ENCODE results near the gene METRN.

Gene METRN

GRCh38 chr16:743794-744500 is 29.0 kb downstream of the METRN start:
- Histone ChIP-seq H3K9ac (ENCODE audit: low read depth, low read length, poor library complexity, severe bottlenecking) (no peak overlapping the region), H3F3A (ENCODE audit: low read depth) (no peaks in the 10 kb centered on the region), H3K79me2 (ENCODE audit: insufficient read depth, low read length) (peaks cover 7% of the 10 kb centered on the region; the same call in 1 of the 2 replicates), H3K4me1 (ENCODE audit: insufficient read depth, low read length, poor library complexity, severe bottlenecking) (no peaks in the 10 kb centered on the region), H3K4me3 (ENCODE audit: low read length, poor library complexity, severe bottlenecking) (no peak overlapping the region), H3K9me2 (replicated peaks; ENCODE audit: low read depth, low read length) (no peaks in the 10 kb centered on the region), H3K36me3 (ENCODE audit: insufficient read depth, low read length) (no peaks in the 10 kb centered on the region), H2AFZ (ENCODE audit: low read length) (no peak overlapping the region), H3K9me3 (ENCODE audit: insufficient read depth, low read depth, low read length) (no peaks in the 10 kb centered on the region), H4K20me1 (ENCODE audit: insufficient read depth, low read length, poor library complexity, severe bottlenecking) (no peaks in the 10 kb centered on the region), H3K27me3 (ENCODE audit: insufficient read depth, low read length, poor library complexity, severe bottlenecking) (no peaks in the 10 kb centered on the region), H3K4me2 (ENCODE audit: low read depth, low read length, poor library complexity, severe bottlenecking) (no peak overlapping the region)
- TF ChIP-seq EZH2phosphoT487 (IDR thresholded peaks at IDR 0.05; ENCODE audit: borderline replicate concordance) (no peak), CTCF (conservative IDR thresholded peaks at IDR 0.05; ENCODE audit: low read length) (peak; percentile 41; the same call in 1 of the 2 replicates)

- H4K20me1 ChIP-seq (ENCODE audit: insufficient read depth, low read length, poor library complexity, severe bottlenecking) = no peaks in the 10 kb centered on the region
Measured at GRCh38 chr16:745739-746138, 30.8 kb downstream of the METRN start.

GRCh38 chr16:746637-747036 is 31.7 kb downstream of the METRN start:
- H3K4me3 ChIP-seq (ENCODE audit: low read length, poor library complexity, severe bottlenecking) = no peak overlapping the region
- H3K27me3 ChIP-seq (ENCODE audit: insufficient read depth, low read length, poor library complexity, severe bottlenecking) = no peaks in the 10 kb centered on the region
- TF ChIP-seq EZH2phosphoT487 (IDR thresholded peaks at IDR 0.05; ENCODE audit: borderline replicate concordance) (no peak), CTCF (conservative IDR thresholded peaks at IDR 0.05; ENCODE audit: low read length) (no peak)

More at GRCh38 chr16:745739-746138, 30.8 kb downstream of the METRN start:
- Histone ChIP-seq H3K79me2 (ENCODE audit: insufficient read depth, low read length) (no peaks in the 10 kb centered on the region), H3K27me3 (ENCODE audit: insufficient read depth, low read length, poor library complexity, severe bottlenecking) (no peaks in the 10 kb centered on the region), H3K4me1 (ENCODE audit: insufficient read depth, low read length, poor library complexity, severe bottlenecking) (no peaks in the 10 kb centered on the region), H3K4me2 (ENCODE audit: low read depth, low read length, poor library complexity, severe bottlenecking) (no peak overlapping the region), H3K4me3 (ENCODE audit: low read length, poor library complexity, severe bottlenecking) (no peak overlapping the region), H3K9me2 (replicated peaks; ENCODE audit: low read depth, low read length) (no peaks in the 10 kb centered on the region), H3K9ac (ENCODE audit: low read depth, low read length, poor library complexity, severe bottlenecking) (no peak overlapping the region), H2AFZ (ENCODE audit: low read length) (no peak overlapping the region), H3K36me3 (ENCODE audit: insufficient read depth, low read length) (no peaks in the 10 kb centered on the region), H3F3A (ENCODE audit: low read depth) (no peaks in the 10 kb centered on the region), H3K9me3 (ENCODE audit: insufficient read depth, low read depth, low read length) (no peaks in the 10 kb centered on the region)
- TF ChIP-seq EZH2phosphoT487 (IDR thresholded peaks at IDR 0.05; ENCODE audit: borderline replicate concordance) (no peak), CTCF (conservative IDR thresholded peaks at IDR 0.05; ENCODE audit: low read length) (peak; percentile 42; the same call in 1 of the 2 replicates)

More at GRCh38 chr16:746637-747036, 31.7 kb downstream of the METRN start:
- H3F3A ChIP-seq (ENCODE audit: low read depth) = no peaks in the 10 kb centered on the region
- no peaks in the 10 kb centered on the region for H3K36me3 ChIP-seq (ENCODE audit: insufficient read depth, low read length)
- H3K4me1 ChIP-seq (ENCODE audit: insufficient read depth, low read length, poor library complexity, severe bottlenecking) = no peaks in the 10 kb centered on the region
- H3K9ac ChIP-seq (ENCODE audit: low read depth, low read length, poor library complexity, severe bottlenecking) = no peak overlapping the region
- H3K9me3 ChIP-seq (ENCODE audit: insufficient read depth, low read depth, low read length) = no peaks in the 10 kb centered on the region
- no peaks in the 10 kb centered on the region for H3K9me2 ChIP-seq (replicated peaks; ENCODE audit: low read depth, low read length)
- H2AFZ ChIP-seq (ENCODE audit: low read length) = no peak overlapping the region
- no peaks in the 10 kb centered on the region for H3K79me2 ChIP-seq (ENCODE audit: insufficient read depth, low read length)
- H3K4me2 ChIP-seq (ENCODE audit: low read depth, low read length, poor library complexity, severe bottlenecking) = no peak overlapping the region
- no peaks in the 10 kb centered on the region for H4K20me1 ChIP-seq (ENCODE audit: insufficient read depth, low read length, poor library complexity, severe bottlenecking)

Measured in Loucy (cell line).